ENCODE results near the gene KIAA1671.

KIAA1671 gene

GRCh38 chr22:25146307-25146706, 193.8 kb downstream of the KIAA1671 start:
- no peak for DNase-seq (ENCODE audit: extremely low read depth, low read depth)
- TF ChIP-seq CTCF (IDR thresholded peaks at IDR 0.05; ENCODE audit: low read depth, low read length), result no peak

GRCh38 chr22:25146906-25147641, 194.6 kb downstream of the KIAA1671 start:
- DNase-seq (ENCODE audit: extremely low read depth, low read depth), result no peak
- TF ChIP-seq CTCF (IDR thresholded peaks at IDR 0.05; ENCODE audit: low read depth, low read length), result no peak

DNA sequence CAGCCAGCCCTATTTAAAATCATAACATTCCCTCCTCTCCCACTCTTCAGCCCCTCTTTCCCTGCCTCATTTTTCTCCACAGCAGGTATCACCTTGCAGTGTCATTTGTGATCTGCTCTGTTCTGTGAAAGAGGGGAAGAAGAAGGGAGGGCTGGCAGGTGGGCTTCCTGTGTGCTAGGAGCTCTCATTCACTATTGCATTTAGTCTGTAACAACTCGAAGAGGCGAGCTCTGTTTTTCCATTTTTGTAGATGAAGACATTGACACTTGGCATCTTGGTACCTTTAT, 195.1 kb downstream of the KIAA1671 start:
- DNase-seq (ENCODE audit: extremely low read depth, low read depth), result no peak
- no peak for TF ChIP-seq CTCF (IDR thresholded peaks at IDR 0.05; ENCODE audit: low read depth, low read length)

GRCh38 chr22:25148149-25148691, 195.7 kb downstream of the KIAA1671 start:
- no peak for TF ChIP-seq CTCF (IDR thresholded peaks at IDR 0.05; ENCODE audit: low read depth, low read length)

DNA sequence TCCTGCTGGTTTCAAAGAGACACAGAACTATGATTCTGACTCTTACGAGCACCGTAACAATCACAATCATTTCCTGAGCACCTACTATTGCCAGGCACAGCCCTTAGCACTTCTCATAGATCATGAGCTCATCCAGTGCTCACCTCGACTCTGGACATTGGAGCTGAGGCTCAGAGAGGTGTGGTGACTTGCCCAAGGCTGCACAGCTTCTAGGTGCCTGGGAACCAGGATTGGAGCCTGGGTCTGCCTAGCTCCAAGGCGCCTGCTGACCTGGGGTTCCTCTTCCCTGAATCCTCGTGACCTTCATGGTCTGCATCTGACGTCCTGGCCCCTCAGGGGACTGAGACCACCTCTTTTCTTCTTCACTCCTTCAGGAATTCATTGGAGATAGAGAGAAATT, 196.5 kb downstream of the KIAA1671 start:
- DNase-seq (ENCODE audit: extremely low read depth, low read depth), result no peak
- TF ChIP-seq CTCF (IDR thresholded peaks at IDR 0.05; ENCODE audit: low read depth, low read length), result no peak

More at GRCh38 chr22:25148149-25148691, 195.7 kb downstream of the KIAA1671 start:
- no peak for DNase-seq (ENCODE audit: extremely low read depth, low read depth)

- DNase-seq (ENCODE audit: extremely low read depth, low read depth), result no peak
- TF ChIP-seq CTCF (IDR thresholded peaks at IDR 0.05; ENCODE audit: low read depth, low read length), result no peak
Observed at GRCh38 chr22:25153961-25154666, 201.6 kb downstream of the KIAA1671 start.

DNA sequence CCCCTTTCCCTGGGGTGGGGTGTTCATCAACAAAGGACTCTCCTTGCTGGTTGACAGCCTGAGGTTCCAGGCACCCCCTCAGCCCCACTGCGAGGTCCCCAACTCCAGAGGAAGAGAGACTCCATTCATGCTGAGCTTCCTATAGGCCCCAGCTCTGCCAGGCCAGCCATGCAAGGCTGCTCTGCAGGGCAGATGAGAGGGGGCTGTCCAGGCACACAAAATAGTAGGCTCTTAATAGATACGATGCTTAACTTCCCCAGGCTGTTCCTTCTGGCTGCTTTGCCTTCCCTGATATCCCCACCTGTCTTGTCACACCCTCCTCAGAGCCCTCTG, 202.1 kb downstream of the KIAA1671 start:
- DNase-seq (ENCODE audit: extremely low read depth, low read depth), result no peak
- TF ChIP-seq CTCF (IDR thresholded peaks at IDR 0.05; ENCODE audit: low read depth, low read length), result no peak

All from AG09319 (cell line).